ENCODE measurements around the gene GOLGB1.

GOLGB1 gene

GRCh38 chr3:121629601-121630000 lies 119.9 kb downstream of the GOLGB1 start:
- DNase-seq, result no peak

- DNase-seq, result no peak
These were observed 121.9 kb downstream of the GOLGB1 start for GRCh38 chr3:121627622-121628021.

- no peak for DNase-seq
These were observed 122.3 kb downstream of the GOLGB1 start for GRCh38 chr3:121627211-121627610.

GRCh38 chr3:121626495-121626894 lies 123.0 kb downstream of the GOLGB1 start:
- DNase-seq, result no peak

- no peak for DNase-seq
These were observed 125.2 kb downstream of the GOLGB1 start for GRCh38 chr3:121624147-121624899.

DNA sequence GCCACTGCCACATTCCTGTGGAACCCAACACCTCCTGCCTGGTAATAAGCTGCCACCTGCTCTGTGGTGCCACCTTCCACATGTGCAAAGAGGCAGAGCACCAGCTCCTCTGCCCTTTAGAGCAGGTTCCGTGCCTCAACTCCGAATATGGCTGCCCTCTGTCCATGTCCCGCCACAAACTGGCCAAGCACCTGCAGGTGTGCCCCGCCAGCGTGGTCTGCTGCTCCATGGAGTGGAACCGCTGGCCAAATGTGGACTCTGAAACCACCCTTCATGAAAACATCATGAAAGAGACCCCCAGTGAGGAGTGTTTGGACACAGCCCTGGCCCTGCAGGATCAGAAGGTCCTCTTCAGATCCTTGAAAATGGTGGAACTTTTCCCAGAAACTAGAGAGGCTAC lies 128.1 kb downstream of the GOLGB1 start:
- DNase-seq, result no peak

DNA sequence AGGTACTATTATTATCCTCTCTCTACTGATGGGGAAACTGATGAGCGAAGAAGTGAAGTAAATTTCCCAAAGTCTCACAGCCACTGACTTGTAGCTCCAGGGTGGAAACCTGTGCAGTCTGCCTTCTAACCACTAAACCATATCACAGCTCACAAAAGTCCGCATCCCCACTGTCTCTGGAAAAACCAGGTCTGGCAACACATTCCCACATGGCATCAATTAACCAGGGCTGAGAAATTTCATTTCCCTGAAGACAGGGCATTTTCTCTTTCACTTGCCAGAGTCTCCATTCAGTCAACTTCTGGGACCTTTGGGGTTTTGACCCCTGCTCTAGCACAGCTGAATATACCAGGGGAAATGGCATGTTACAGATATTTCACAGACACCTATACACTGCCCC lies 129.8 kb downstream of the GOLGB1 start:
- DNase-seq, result no peak
